ENCODE data around the gene GIMAP6. TPM values are rescaled to one million over a fixed set of nuclear protein-coding genes. Genes with fewer than 3 reads are reported as not detected.

GIMAP6 gene
- total RNA-seq, 4 donors from 2014 or later, result 14.4 to 68.8 (median 29.4) TPM

- no peaks in the 10 kb centered on the region for H3K27me3 ChIP-seq
- no peaks in the 10 kb centered on the region for H3K36me3 ChIP-seq
- TF ChIP-seq CTCF (IDR thresholded peaks at IDR 0.05) (no peak), POLR2A (IDR thresholded peaks at IDR 0.05) (no peak), EP300 (IDR thresholded peaks at IDR 0.05) (no peak)
- H3K4me1 ChIP-seq, result no peaks in the 10 kb centered on the region
- DNase-seq (ENCODE audit: low spot score in 2 of 2), result no peak
- H3K4me3 ChIP-seq, result no peak overlapping the region
- H3K9me3 ChIP-seq, result peaks cover 0 to 3% (median 0%) of the 10 kb centered on the region in 4 donors
- no peak overlapping the region for H3K27ac ChIP-seq
Measured at GRCh38 chr7:150668977-150669376, 36.8 kb upstream of the GIMAP6 start.

GRCh38 chr7:150668472-150668911 is 36.3 kb upstream of the GIMAP6 start:
- Histone ChIP-seq H3K27ac (no peak overlapping the region), H3K4me1 (no peaks in the 10 kb centered on the region), H3K9me3 (peaks cover 0 to 3% (median 0%) of the 10 kb centered on the region in 4 donors), H3K36me3 (no peaks in the 10 kb centered on the region), H3K27me3 (no peaks in the 10 kb centered on the region), H3K4me3 (no peak overlapping the region)
- no peak for DNase-seq (ENCODE audit: low spot score in 2 of 2)
- TF ChIP-seq CTCF (IDR thresholded peaks at IDR 0.05), result no peak
- no peak for TF ChIP-seq EP300 (IDR thresholded peaks at IDR 0.05)
- no peak for TF ChIP-seq POLR2A (IDR thresholded peaks at IDR 0.05)
- WGBS, 2 donors, result 60% methylated on average over 1 of the region's 1 CpG

DNA sequence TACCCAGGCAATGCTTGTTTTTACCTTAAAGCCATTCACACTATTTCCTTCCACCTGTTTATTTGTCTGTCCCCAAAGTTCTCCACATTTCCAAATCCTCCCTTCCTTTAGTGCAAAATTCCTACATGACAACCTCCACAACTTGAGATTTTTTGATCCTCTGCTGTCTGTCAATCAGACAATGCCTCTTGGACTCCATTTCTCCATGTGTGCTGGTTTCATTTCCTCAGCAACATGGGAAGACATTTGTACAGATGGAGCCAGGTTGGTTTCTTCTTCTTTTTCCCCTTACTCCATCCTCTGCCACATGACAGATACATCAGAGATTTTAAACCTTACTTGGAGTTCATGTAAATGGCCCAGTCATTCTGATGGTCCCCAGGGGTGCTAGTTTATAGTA is 34.2 kb upstream of the GIMAP6 start:
- no peaks in the 10 kb centered on the region for H3K4me1 ChIP-seq
- H3K36me3 ChIP-seq, result no peaks in the 10 kb centered on the region
- H3K27ac ChIP-seq, result peak overlapping the region in 1 of 4 donors; percentile 30
- H3K4me3 ChIP-seq, result no peak overlapping the region
- DNase-seq (ENCODE audit: low spot score in 2 of 2), result no peak
- no peaks in the 10 kb centered on the region for H3K27me3 ChIP-seq
- no peak for TF ChIP-seq POLR2A (IDR thresholded peaks at IDR 0.05)
- no peak for TF ChIP-seq EP300 (IDR thresholded peaks at IDR 0.05)
- no peak for TF ChIP-seq CTCF (IDR thresholded peaks at IDR 0.05)
- H3K9me3 ChIP-seq, result peaks cover 0 to 3% (median 0%) of the 10 kb centered on the region in 4 donors

DNA sequence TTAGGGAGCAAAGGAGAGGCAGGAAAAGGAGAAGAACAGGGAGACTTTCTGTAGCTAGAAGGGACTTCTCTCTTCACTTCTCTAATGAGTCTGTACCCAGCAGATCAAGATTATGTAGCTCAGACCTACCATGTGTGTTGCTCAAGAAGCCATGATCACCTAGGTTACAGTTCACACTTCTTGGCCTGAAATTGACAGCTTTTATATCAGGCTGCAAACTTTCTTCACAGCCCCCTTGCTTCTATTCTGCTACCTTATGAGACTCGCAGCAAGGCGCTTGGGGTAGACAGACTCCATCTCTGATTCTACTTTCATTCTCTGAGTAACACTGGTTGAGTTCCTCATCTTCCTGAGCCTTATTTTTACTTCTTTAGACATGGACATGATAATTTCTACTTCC is 33.7 kb upstream of the GIMAP6 start:
- WGBS, 2 donors, result 90% methylated on average over 2 of the region's 2 CpGs

More for the DNA sequence above, 33.7 kb upstream of the GIMAP6 start:
- H3K27ac ChIP-seq, result peak overlapping the region in 1 of 4 donors; percentile 40
- H3K36me3 ChIP-seq, result no peaks in the 10 kb centered on the region
- no peaks in the 10 kb centered on the region for H3K4me1 ChIP-seq
- H3K4me3 ChIP-seq, result no peak overlapping the region
- no peak for DNase-seq (ENCODE audit: low spot score in 2 of 2)
- H3K27me3 ChIP-seq, result no peaks in the 10 kb centered on the region
- peaks cover 0 to 3% (median 0%) of the 10 kb centered on the region in 4 donors for H3K9me3 ChIP-seq
- TF ChIP-seq CTCF (IDR thresholded peaks at IDR 0.05) (no peak), EP300 (IDR thresholded peaks at IDR 0.05) (no peak), POLR2A (IDR thresholded peaks at IDR 0.05) (no peak)

All from tibial nerve (tissue), 4 donors.